Body of pancreas (tissue), 4 donors: Measurements from ENCODE around the gene CDKN2AIP. TPM values are rescaled to one million over a fixed set of nuclear protein-coding genes. Genes with fewer than 3 reads are reported as not detected.

Experiments
- ATAC-seq: fragments of 150-250 bp; one replicate; pipeline ENCODE4 v1.9.1; 2016
- DNase-seq, 4 donors: peaks; one replicate each; pipeline ENCODE4 v3.0.0-alpha.2; 2019
- H3K27ac ChIP-seq, 4 donors: fragments of 200-600 bp; sonication (generic); 1 replicate in 3 of 4; 2 replicates in 1 of 4; pipeline versions ENCODE4 v1.5.1 to v1.6.1; 2016 to 2019; ENCODE audit warnings: mild to moderate bottlenecking in 1 of 4, mixed read lengths in 1 of 4, moderate library complexity in 1 of 4
- H3K27me3 ChIP-seq, 2 donors: fragments of 200-600 bp; sonication (generic); one replicate each; pipeline ENCODE4 v1.6.0; 2016; ENCODE audit warnings: mild to moderate bottlenecking in 1 of 2
- H3K36me3 ChIP-seq, 2 donors: fragments of 200-600 bp; sonication (generic); replicated peaks in 1 of 2; 2 replicates each; pipeline ENCODE4 v1.5.1; 2016; ENCODE audit warnings: low read depth in 2 of 2; ENCODE audit not compliant: insufficient read depth in 1 of 2
- H3K4me1 ChIP-seq: fragments of 200-600 bp; sonication (generic); one replicate; pipeline ENCODE4 v1.6.0; 2016
- H3K4me3 ChIP-seq, 2 donors: fragments of 200-600 bp; sonication (generic); 1 replicate in 1 of 2; 2 replicates in 1 of 2; pipeline ENCODE4 v1.5.1; 2016 to 2019
- H3K9me3 ChIP-seq, 3 donors: fragments of 200-600 bp; sonication (generic); 1 replicate in 2 of 3; 2 replicates in 1 of 3; pipeline ENCODE4 v1.5.1; 2016
- CTCF ChIP-seq, 7 experiments: fragments of 450-650 bp in 4 of 7; fragments of 200-600 bp in 3 of 7; sonication (generic) in 3 of 7; IDR thresholded peaks; one replicate each; pipeline ENCODE4 v1.5.1; 2016 to 2019; ENCODE audit warnings: antibody characterized with exemption in 7 of 7
- POLR2A ChIP-seq, 3 donors: fragments of 450-650 bp; IDR thresholded peaks; one replicate each; pipeline ENCODE4 v1.6.1; 2016; ENCODE audit warnings: antibody characterized with exemption in 3 of 3, mild to moderate bottlenecking in 2 of 3
- WGBS, 2 donors: methylation state at CpG; one replicate each; pipeline ENCODE4 v1.1.5; 2017; 5-methylcytosine and 5-hydroxymethylcytosine counted together
- intact Hi-C: fragments of 100-400 bp; cut with DNase I; formaldehyde crosslinking; loops from one replicate; pipeline ENCODE4 v1.15.1; 2023
- total RNA-seq, 2 donors: library from RNA; depleted of rRNA; stranded (reverse); fragments of >200 nt; gene quantifications; one replicate each; pipeline ENCODE4 v1.1.0, GENCODE V29; 2016

CDKN2AIP gene
- total RNA-seq, 2 donors from 2014 or later, result 10.9 to 20.4 TPM

DNA sequence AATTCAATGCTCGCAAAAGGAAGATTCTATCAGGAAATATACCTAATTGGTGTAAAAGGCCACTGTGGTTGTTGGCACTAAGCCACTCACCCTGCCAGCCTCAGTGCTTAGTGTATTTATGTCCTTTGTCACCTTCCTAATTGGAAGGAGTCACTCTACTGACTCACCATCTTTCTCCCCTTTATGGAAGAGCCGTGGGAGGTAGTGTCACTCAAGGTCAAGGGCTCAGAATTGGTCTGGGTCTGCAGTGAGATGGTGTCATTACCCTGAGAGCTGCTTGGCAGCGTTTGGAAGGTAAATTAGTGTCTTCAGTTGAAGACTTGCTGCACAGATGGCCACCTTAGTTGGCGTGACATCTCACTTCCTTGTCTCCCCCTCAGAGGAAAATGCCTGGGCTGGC lies 41.7 kb upstream of the CDKN2AIP start:
- peaks cover 11% of the 10 kb centered on the region for H3K4me1 ChIP-seq
- no peaks in the 10 kb centered on the region for H3K27me3 ChIP-seq
- no peaks in the 10 kb centered on the region for H3K9me3 ChIP-seq
- H3K4me3 ChIP-seq, result no peak overlapping the region
- WGBS, 2 donors, result 57 to 77% methylated on average over 4 of the region's 4 CpGs
- ATAC-seq, result no peak
- no peaks in the 10 kb centered on the region for H3K36me3 ChIP-seq
- TF ChIP-seq CTCF (IDR thresholded peaks at IDR 0.05) (no peak), POLR2A (IDR thresholded peaks at IDR 0.05) (no peak)
- no peak for DNase-seq
- intact Hi-C loops, result no loop called here
- no peak overlapping the region for H3K27ac ChIP-seq

DNA sequence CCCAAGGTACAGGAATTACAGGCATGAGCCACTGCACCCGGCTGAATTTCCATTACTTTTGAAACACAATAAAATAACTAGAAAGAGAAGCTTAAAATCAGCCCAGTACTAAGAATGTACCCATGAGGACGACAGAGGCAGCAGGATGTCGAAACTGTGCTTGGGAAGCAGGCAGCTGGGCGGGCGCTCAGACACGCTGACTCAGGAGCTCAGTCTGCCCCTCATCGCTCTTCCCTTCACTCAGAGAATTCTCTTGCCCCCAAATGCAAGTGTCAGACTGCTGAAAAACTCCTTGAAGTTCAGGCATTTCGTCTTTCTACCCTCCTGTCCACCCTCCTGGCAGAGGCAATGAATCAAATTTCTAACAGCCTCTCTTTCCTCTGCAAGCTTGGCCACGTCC lies 41.0 kb upstream of the CDKN2AIP start:
- H3K9me3 ChIP-seq, result no peaks in the 10 kb centered on the region
- H3K36me3 ChIP-seq, result no peaks in the 10 kb centered on the region
- H3K27me3 ChIP-seq, result no peaks in the 10 kb centered on the region
- DNase-seq (no peak), ATAC-seq (no peak)
- H3K27ac ChIP-seq, result no peak overlapping the region
- H3K4me3 ChIP-seq, result no peak overlapping the region
- intact Hi-C loops, result no loop called here
- whole genome bisulfite sequencing, 2 donors, result 75 to 80% methylated on average over 9 of the region's 9 CpGs
- TF ChIP-seq CTCF (IDR thresholded peaks at IDR 0.05) (no peak), POLR2A (IDR thresholded peaks at IDR 0.05) (no peak)
- H3K4me1 ChIP-seq, result peaks cover 4% of the 10 kb centered on the region

DNA sequence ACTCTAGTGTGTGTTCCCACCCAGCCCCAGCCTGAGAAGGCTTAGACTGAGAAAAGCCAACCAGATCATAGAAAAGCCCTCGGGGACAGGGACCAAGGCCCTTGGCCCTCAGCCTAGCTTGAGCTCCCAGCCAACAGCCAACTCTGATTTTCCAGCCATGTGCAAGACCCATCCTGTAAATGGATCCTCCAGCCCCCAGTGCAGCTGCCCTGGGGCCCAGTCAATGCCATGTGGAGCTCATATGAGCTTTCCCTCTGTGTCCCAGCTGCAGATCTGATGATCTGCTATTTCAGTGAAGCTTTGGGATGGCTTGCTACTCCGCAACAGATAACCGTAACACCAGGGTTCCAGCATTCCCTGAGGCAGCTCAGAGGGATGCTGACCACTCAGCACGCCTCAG lies 40.5 kb upstream of the CDKN2AIP start:
- H3K9me3 ChIP-seq, result no peaks in the 10 kb centered on the region
- TF ChIP-seq POLR2A (IDR thresholded peaks at IDR 0.05) (no peak), CTCF (IDR thresholded peaks at IDR 0.05) (no peak)
- no peak overlapping the region for H3K4me3 ChIP-seq
- H3K36me3 ChIP-seq, result no peaks in the 10 kb centered on the region
- peaks cover 3% of the 10 kb centered on the region for H3K4me1 ChIP-seq
- no peak overlapping the region for H3K27ac ChIP-seq
- no peak for ATAC-seq
- intact Hi-C loops, result no loop called here
- DNase-seq, result no peak
- no peaks in the 10 kb centered on the region for H3K27me3 ChIP-seq
- WGBS, 2 donors, result 88 to 92% methylated on average over 3 to 4 of the region's 4 CpGs

GRCh38 chr4:183405303-183405702 lies 39.1 kb upstream of the CDKN2AIP start:
- H3K27me3 ChIP-seq, result no peaks in the 10 kb centered on the region
- no peak overlapping the region for H3K4me3 ChIP-seq
- H3K4me1 ChIP-seq, result peaks cover 3% of the 10 kb centered on the region
- DNase-seq (no peak), ATAC-seq (no peak)
- H3K36me3 ChIP-seq, result no peaks in the 10 kb centered on the region
- TF ChIP-seq POLR2A (IDR thresholded peaks at IDR 0.05), result no peak
- no peak for TF ChIP-seq CTCF (IDR thresholded peaks at IDR 0.05)
- H3K27ac ChIP-seq, result no peak overlapping the region
- intact Hi-C loops, result no loop called here
- no peaks in the 10 kb centered on the region for H3K9me3 ChIP-seq
- WGBS, 2 donors, result 82 to 91% methylated on average over 11 of the region's 11 CpGs

DNA sequence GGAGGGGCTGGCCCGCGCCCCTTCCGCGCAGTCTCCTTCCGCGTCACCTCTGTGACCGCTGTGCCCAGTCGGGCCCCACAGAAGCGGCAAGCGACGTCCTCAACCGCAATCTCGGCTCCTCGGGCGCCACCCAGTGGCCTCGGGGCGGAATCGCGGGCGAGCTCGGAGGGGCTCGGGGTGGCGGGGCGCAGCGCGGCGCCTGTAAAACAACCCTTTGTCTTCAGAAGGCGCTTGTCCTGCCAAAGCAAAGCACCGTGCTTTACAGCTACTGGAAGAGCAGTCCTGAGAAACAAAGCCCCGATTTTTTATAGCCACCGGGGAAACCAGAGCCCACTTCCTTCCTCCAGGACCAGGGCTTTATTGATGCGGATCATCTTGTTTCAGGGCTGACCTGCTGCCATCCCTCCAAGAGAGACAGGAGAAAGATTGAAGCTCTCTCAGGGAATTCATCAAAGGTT lies 37.3 kb upstream of the CDKN2AIP start:
- WGBS, 2 donors, result 0 to 2% methylated on average over 26 to 32 of the region's 32 CpGs
- TF ChIP-seq CTCF (IDR thresholded peaks at IDR 0.05), result peak; percentile 82 to 96 (median 87)
- TF ChIP-seq POLR2A (IDR thresholded peaks at IDR 0.05), result peak in 1 of 3 donors; percentile 13
- ATAC-seq (peak; percentile 92), DNase-seq (peak; percentile 82 to 85 (median 83))
- Histone ChIP-seq H3K4me1 (peaks cover 3% of the 10 kb centered on the region), H3K9me3 (no peaks in the 10 kb centered on the region), H3K27ac (peak overlapping the region in 3 of 4 donors; percentile 13 to 65 (median 23)), H3K4me3 (no peak overlapping the region), H3K27me3 (no peaks in the 10 kb centered on the region), H3K36me3 (no peaks in the 10 kb centered on the region)
- intact Hi-C loops, result no loop called here
